Tibial artery (tissue), 4 donors: Measurements from ENCODE around the gene ZAP70.

ENCODE experiments used
- DNase-seq, 2 donors: peaks; one replicate each; pipeline ENCODE4 v3.0.0-alpha.2; 2019
- H3K27ac ChIP-seq, 2 donors: fragments of 200-600 bp; sonication (generic) in 1 of 2; 1 replicate in 1 of 2; 2 replicates in 1 of 2; pipeline ENCODE4 v1.5.1; 2018 to 2019; ENCODE audit warnings: mild to moderate bottlenecking in 1 of 2
- H3K27me3 ChIP-seq, 2 donors: fragments of 200-600 bp; sonication (generic) in 1 of 2; one replicate each; pipeline versions ENCODE4 v1.5.1 to v1.6.0; 2016 to 2019
- H3K36me3 ChIP-seq, 3 donors: fragments of 200-600 bp; sonication (generic) in 2 of 3; one replicate each; pipeline ENCODE4 v1.5.1; 2016 to 2019; ENCODE audit warnings: mild to moderate bottlenecking in 2 of 3
- H3K4me1 ChIP-seq, 4 donors: fragments of 200-600 bp; sonication (generic) in 2 of 4; 1 replicate in 3 of 4; 2 replicates in 1 of 4; pipeline ENCODE4 v1.5.1; 2016 to 2019
- H3K4me3 ChIP-seq, 2 donors: fragments of 200-600 bp; sonication (generic) in 1 of 2; 1 replicate in 1 of 2; 2 replicates in 1 of 2; pipeline ENCODE4 v1.5.1; 2018 to 2019; ENCODE audit warnings: mild to moderate bottlenecking in 2 of 2
- H3K9me3 ChIP-seq, 3 donors: fragments of 200-600 bp; sonication (generic) in 1 of 3; one replicate each; pipeline ENCODE4 v1.5.1; 2016 to 2019
- intact Hi-C: fragments of 100-400 bp; cut with DNase I; formaldehyde crosslinking; loops from one replicate; pipeline ENCODE4 v1.15.0; 2023; ENCODE audit warnings: low total_unique reads
- TF ChIP-seq, protein P1 (sequence below), 2 experiments: fragments of 200-600 bp in 1 of 2; fragments of 450-650 bp in 1 of 2; IDR thresholded peaks; one replicate each; pipeline ENCODE4 v1.5.1; 2017 to 2019; ENCODE audit warnings: antibody characterized with exemption in 2 of 2, mild to moderate bottlenecking in 1 of 2, moderate library complexity in 1 of 2

The ZAP70 gene

DNA sequence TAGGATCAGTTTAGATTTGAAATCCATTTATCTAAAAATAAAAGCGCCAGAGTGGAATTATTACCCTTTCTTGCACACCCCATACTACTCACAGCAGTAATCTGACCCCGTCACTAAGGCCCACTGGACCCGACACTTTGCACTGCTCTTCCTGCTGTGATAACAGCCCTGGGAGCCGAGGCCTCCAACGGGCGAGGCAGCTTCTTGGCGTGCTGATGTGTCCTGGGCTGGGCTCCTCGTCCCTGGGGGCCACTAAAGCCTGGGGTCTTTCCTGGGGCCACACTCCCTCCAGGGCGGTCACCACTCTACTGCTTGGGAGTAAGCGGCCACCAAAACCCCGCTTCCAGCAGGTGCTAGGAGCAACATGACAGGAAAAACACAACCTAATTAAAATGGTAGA is 61.7 kb downstream of the ZAP70 start:
- H3K4me3 ChIP-seq = no peak overlapping the region
- DNase-seq = no peak
- TF ChIP-seq, protein P1, sequence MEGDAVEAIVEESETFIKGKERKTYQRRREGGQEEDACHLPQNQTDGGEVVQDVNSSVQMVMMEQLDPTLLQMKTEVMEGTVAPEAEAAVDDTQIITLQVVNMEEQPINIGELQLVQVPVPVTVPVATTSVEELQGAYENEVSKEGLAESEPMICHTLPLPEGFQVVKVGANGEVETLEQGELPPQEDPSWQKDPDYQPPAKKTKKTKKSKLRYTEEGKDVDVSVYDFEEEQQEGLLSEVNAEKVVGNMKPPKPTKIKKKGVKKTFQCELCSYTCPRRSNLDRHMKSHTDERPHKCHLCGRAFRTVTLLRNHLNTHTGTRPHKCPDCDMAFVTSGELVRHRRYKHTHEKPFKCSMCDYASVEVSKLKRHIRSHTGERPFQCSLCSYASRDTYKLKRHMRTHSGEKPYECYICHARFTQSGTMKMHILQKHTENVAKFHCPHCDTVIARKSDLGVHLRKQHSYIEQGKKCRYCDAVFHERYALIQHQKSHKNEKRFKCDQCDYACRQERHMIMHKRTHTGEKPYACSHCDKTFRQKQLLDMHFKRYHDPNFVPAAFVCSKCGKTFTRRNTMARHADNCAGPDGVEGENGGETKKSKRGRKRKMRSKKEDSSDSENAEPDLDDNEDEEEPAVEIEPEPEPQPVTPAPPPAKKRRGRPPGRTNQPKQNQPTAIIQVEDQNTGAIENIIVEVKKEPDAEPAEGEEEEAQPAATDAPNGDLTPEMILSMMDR (IDR thresholded peaks at IDR 0.05) = no peak
- H3K27ac ChIP-seq = no peak overlapping the region
- no peaks in the 10 kb centered on the region for H3K9me3 ChIP-seq
- no peaks in the 10 kb centered on the region for H3K4me1 ChIP-seq
- H3K36me3 ChIP-seq = peaks cover 38 to 75% (median 56%) of the 10 kb centered on the region in 3 donors
- intact Hi-C loops = no loop called here
- H3K27me3 ChIP-seq = no peaks in the 10 kb centered on the region

DNA sequence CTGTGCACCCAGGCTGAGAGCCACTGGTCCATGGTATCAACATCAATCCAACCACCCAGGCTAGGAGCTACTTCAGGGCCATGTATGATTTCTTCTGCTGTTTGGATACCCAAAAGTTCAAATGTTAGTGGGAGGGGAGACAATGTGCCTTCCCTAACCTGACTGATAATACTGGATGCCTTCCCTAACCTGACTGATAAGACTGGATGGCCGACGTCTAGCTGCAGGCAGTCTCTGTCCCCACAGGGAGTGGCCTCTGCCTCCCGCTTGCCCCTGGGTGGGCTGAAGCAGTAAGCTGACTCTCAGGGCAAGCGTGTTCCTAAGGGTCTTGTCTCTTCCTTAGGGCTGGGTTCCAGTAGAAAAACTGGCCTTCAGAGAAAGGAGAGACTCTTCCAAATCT is 65.8 kb downstream of the ZAP70 start:
- Histone ChIP-seq H3K4me3 (no peak overlapping the region), H3K27me3 (no peaks in the 10 kb centered on the region), H3K36me3 (peaks cover 16 to 42% (median 18%) of the 10 kb centered on the region in 3 donors), H3K27ac (no peak overlapping the region), H3K9me3 (no peaks in the 10 kb centered on the region), H3K4me1 (no peaks in the 10 kb centered on the region)
- no peak for DNase-seq
- intact Hi-C loops = no loop called here
- TF ChIP-seq, protein P1 (IDR thresholded peaks at IDR 0.05) = no peak

DNA sequence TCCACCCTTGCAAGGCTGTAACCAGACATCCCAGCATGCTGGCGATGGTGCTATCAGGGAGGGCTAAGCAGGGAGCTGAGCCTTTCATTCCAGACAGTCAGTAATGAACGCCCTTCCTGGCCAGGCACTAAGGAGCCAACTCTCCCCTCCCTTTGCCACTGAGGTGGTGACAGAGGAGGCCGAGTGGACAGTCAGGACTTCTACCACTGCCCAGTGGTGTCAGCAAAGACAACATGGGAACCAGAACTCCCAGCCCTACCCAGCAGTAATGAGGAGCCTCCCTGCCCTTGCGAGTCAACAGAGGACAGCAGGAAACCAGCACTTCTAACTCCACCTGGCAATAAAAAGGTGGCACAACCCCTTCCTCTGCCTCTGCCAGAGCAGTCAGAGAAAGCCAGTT is 68.6 kb downstream of the ZAP70 start:
- intact Hi-C loops = no loop called here
- no peaks in the 10 kb centered on the region for H3K9me3 ChIP-seq
- no peaks in the 10 kb centered on the region for H3K4me1 ChIP-seq
- H3K36me3 ChIP-seq = peaks cover 0 to 25% (median 8%) of the 10 kb centered on the region in 3 donors
- no peak for DNase-seq
- no peak overlapping the region for H3K27ac ChIP-seq
- TF ChIP-seq, protein P1 (IDR thresholded peaks at IDR 0.05) = no peak
- H3K4me3 ChIP-seq = no peak overlapping the region
- no peaks in the 10 kb centered on the region for H3K27me3 ChIP-seq

DNA sequence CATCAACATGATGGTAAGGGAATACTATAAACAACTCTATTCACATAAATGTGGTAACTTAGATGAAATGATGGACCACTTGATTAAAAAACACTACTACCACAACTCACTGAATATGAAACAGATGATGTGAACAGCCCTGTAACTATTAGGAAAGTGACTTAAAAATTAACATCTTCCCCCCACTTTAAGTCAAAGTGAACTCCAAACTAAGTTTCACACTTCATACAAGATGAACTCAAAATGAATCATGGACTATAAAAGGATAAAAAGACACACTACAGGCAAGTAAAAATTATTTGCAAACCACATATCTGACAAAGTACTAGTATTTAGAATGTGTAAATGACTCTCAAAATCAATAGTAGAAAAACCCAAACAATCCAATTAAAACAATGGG is 71.6 kb downstream of the ZAP70 start:
- no peaks in the 10 kb centered on the region for H3K27me3 ChIP-seq
- TF ChIP-seq, protein P1 (IDR thresholded peaks at IDR 0.05) = no peak
- no peaks in the 10 kb centered on the region for H3K9me3 ChIP-seq
- intact Hi-C loops = no loop called here
- no peak for DNase-seq
- H3K36me3 ChIP-seq = peaks cover 0 to 34% (median 16%) of the 10 kb centered on the region in 3 donors
- no peak overlapping the region for H3K27ac ChIP-seq
- H3K4me1 ChIP-seq = no peaks in the 10 kb centered on the region
- H3K4me3 ChIP-seq = no peak overlapping the region

DNA sequence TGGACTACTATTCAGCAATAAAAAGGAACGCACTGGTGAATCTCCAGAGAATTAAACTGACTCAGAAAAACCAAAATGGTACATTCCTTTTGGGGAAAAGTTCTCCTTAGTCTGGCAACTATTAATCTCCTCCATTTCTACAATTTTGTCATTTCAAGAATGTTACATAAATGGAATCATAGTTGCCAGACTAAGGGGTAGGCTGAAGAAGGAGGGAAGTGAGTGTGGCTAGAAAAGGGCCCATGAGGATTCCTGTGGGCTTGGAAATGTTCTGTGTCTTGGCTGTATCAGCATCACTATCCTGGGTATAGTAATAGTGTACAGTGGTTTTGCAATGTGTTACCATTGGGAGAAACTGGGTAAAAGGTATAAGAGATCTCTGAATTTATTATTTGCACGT is 72.4 kb downstream of the ZAP70 start:
- Histone ChIP-seq H3K27ac (no peak overlapping the region), H3K36me3 (peaks cover under 1 to 40% (median 24%) of the 10 kb centered on the region in 3 donors), H3K27me3 (no peaks in the 10 kb centered on the region), H3K4me1 (no peaks in the 10 kb centered on the region), H3K9me3 (no peaks in the 10 kb centered on the region), H3K4me3 (no peak overlapping the region)
- intact Hi-C loops = no loop called here
- TF ChIP-seq, protein P1 (IDR thresholded peaks at IDR 0.05) = no peak
- DNase-seq = no peak
